C4-2B (cell line): ENCODE results near the gene MAN1A2.
A peak's percentile ranks its signal among the peaks of the same experiment; 100 is the strongest.

ENCODE experiments used
- H3K27ac ChIP-seq: fragments of 450-650 bp; 2 replicates; pipeline ENCODE4 v1.5.1; 2017
- ZFX ChIP-seq: fragments of 450-650 bp; IDR thresholded peaks from 2 replicates; pipeline ENCODE4 v1.6.1; 2017
- TF ChIP-seq, protein P1 (sequence below): fragments of 450-650 bp; conservative IDR thresholded peaks from 2 replicates; pipeline ENCODE4 v1.5.1; 2017; ENCODE audit warnings: mild to moderate bottlenecking

MAN1A2 gene

DNA sequence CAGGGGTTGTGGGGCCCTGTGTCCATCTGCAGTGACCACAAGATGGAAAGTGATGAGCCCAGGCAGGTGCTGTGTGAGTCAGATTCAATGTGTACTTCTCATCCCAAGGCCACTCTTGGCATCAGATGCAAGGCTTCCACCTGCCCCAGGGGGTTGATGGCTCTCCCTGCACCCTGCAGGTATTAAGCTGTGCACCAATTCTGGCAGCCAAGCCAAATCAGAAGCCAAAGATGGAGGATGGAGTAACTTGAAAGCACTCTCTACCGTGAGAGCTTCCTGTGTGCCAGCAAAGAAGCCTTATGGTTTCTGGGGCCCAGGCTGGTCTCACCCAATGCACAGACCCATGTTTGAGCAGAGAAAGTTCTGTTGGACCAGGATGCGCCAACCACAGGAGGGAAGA is 194.3 kb downstream of the MAN1A2 start:
- H3K27ac ChIP-seq: peak overlapping the region; percentile 74
- no peak for TF ChIP-seq ZFX
- TF ChIP-seq, protein P1, sequence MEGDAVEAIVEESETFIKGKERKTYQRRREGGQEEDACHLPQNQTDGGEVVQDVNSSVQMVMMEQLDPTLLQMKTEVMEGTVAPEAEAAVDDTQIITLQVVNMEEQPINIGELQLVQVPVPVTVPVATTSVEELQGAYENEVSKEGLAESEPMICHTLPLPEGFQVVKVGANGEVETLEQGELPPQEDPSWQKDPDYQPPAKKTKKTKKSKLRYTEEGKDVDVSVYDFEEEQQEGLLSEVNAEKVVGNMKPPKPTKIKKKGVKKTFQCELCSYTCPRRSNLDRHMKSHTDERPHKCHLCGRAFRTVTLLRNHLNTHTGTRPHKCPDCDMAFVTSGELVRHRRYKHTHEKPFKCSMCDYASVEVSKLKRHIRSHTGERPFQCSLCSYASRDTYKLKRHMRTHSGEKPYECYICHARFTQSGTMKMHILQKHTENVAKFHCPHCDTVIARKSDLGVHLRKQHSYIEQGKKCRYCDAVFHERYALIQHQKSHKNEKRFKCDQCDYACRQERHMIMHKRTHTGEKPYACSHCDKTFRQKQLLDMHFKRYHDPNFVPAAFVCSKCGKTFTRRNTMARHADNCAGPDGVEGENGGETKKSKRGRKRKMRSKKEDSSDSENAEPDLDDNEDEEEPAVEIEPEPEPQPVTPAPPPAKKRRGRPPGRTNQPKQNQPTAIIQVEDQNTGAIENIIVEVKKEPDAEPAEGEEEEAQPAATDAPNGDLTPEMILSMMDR: no peak

DNA sequence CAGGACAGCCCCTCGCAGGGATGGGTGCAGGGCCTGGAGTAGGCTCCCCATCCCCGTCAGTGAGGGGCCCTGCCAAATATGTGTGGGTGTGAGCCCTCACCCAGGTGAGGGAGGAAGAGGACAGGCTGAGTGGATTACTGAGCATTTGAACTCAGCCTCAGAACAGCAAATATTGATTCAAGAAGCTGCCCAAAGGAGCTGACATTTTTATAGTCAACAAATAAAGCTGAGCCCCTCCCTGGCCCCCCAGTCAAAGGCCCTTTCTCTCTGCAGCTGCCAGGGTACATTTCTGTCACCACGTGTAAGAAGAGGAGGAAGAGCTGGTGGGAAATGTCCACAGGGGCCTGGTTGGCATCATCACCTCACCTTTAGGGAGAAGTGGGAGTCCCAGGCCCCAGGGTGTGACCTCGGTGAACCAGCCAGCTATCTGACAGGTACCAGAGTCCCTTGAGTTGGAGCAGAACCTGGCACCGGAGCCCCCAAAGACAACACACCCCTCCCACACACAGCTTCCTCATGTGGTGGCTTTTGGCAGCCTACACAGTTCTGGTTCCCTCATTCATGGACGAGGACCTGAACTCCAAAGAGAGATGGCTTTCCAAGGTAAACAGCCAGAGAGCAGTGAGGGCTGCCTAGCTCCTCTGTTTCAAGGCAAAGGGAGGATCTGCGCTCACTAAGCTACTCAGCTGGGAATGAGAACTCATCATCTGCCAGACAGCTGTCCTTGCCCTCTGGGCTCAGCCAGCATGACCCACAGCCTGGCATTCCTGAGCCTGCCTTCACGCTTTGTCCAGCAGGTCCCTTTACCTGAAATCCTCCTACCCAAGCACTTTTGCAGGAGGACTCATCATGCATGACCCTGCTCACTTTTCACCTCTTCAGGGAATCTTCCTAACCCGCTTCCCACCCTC is 195.6 kb downstream of the MAN1A2 start:
- TF ChIP-seq, protein P1: no peak
- TF ChIP-seq ZFX: no peak
- peak overlapping the region; percentile 74 for H3K27ac ChIP-seq

DNA sequence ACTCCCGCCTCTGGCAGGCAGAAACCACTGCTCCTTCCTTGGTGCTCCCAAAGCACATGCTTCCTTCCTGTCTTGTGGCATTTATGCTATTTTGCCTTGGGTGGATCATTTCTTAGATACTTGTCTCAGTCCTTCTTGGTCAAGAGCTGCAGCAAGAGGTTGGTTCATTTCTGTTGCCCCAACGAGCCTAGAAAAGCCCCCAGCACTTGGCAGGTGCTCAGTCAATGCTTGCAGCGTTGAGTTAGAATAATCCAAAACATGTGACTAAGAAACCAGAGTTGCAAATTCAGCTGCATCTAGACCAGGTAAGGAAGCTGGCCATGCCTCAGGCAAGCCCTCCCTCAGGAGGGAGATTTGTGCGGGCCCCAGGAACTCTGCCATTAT is 196.2 kb downstream of the MAN1A2 start:
- TF ChIP-seq, protein P1: no peak
- TF ChIP-seq ZFX: no peak
- H3K27ac ChIP-seq: peak overlapping the region; percentile 74

DNA sequence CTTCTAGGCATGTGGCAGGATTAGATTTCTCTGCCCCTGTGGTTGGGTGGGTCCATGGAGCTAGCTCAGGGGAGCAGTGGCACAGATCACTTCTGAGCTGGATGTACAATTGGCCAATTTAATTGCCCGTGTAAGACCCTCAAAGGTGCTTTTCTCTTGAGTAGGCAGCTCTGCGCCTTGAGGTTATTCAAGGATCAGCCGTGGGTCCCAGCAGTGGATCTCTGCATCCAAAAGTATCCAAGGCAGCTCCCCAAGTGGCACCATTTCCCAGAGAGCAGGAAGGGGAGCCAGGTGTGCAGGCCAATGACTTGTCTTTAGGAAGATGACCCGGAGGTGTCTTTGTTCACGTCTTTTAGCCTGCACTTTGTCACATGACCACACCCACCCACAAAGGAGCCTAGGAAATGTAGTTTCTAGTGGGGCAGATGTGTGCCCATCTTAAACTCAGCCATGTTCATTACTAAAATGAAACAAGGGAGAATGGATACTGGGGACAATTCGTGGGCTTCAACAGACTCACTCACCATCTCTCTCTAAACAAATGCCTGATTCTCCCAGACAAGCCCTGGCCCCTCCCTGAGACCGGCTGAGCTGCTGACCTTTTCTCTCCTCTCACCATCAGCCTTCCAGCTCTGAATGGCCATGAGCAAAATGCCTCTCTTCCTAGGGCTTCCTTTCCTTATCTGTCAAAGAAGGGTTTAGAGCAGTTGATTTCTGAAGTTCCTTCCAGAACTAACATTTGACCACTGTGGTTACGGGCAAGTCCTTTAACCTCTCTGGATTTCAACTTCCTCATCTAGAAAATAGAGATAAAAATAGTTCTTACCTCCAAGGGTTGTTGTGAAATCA is 197.2 kb downstream of the MAN1A2 start:
- peak overlapping the region; percentile 74 for H3K27ac ChIP-seq
- no peak for TF ChIP-seq ZFX
- TF ChIP-seq, protein P1: no peak

DNA sequence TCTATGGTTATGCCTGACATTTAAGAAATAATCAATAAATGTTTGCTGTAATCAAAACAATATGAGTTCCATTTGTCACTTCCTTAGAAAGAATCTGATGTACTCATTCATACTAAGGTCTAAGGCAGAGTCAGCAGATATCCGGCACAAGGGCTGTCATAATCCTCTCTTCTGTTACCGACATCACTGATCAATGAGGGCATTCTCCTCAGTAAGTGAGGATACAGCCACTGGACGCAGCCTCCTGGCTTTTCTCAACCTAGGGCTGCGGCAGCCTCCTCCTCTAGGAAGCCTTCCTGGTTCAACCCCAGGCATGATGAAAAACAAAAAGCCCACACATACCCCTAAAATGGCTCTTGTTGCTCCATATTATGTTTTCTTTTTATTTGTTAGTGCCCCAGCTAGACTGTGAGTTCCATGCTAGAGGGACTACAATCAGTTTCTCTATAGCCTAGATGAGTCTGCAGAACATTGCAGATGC is 197.9 kb downstream of the MAN1A2 start:
- TF ChIP-seq, protein P1: no peak
- no peak for TF ChIP-seq ZFX

DNA sequence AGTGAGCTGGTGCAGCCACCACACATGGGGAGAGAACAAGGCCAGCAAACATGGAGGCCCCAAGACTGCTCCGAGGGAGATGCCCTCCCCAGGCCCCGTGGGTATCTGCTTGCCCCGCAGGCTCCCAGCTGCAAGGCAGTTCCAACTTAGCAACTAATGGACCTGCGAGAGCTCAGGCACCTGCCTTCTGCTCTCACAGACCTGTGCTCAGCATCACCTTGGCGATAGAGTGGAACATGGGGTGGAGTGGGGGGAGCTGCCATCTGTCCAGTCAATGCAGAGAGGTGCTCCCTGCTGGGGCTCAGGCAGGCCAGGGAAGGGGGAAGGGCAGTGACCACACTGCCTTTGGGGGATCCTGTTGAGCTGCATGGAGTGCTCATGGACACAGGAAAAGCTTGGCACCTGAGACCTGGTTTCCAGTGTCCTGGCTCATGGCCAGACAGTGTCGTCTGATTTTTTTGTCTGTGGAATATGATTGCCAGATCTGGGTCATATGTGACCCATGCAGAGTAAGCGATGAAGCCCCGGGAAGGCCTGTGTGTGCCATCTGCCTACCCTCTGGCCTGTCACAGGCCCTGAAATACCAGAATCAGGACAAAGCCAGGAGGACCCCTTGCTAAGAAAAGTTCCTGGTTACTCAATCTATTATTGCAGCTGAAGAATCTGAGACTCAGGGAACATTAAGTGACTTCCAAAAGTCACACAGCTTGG is 198.7 kb downstream of the MAN1A2 start:
- no peak overlapping the region for H3K27ac ChIP-seq
- TF ChIP-seq ZFX: no peak
- TF ChIP-seq, protein P1: no peak

More for the DNA sequence above, 197.9 kb downstream of the MAN1A2 start:
- H3K27ac ChIP-seq: no peak overlapping the region
